HG03354 (cell line): ENCODE measurements around the gene PGA4.
"Not testable (repeated sequence)": the region's sequence is repeated elsewhere in the genome, so short reads cannot be mapped to it uniquely, and the experiment has no call there.

ENCODE experiments used
- ATAC-seq: cut with Tn5 transposase; IDR thresholded peaks from one replicate; pipeline ENCODE4 v1.9.1; 2021; ENCODE audit warnings: mild to moderate bottlenecking; ENCODE audit not compliant: unreplicated experiment, poor library complexity, severe bottlenecking

PGA4 gene

GRCh38 chr11:61202950-61203746 is 19.0 kb upstream of the PGA4 start, which contains the start of gene PGA3:
PGA3 (plus strand) TSS chr11:61203515; CDS start chr11:61203565, 50 bp downstream.
- ATAC-seq: not testable (repeated sequence)

GRCh38 chr11:61203873-61204272 is 18.3 kb upstream of the PGA4 start:
- not testable (repeated sequence) for ATAC-seq

GRCh38 chr11:61204502-61205059 is 17.6 kb upstream of the PGA4 start:
- ATAC-seq: not testable (repeated sequence)

GRCh38 chr11:61207636-61208310 is 14.4 kb upstream of the PGA4 start:
- ATAC-seq: not testable (repeated sequence)

- ATAC-seq: not testable (repeated sequence)
Measured at GRCh38 chr11:61210629-61211028, 11.5 kb upstream of the PGA4 start.

GRCh38 chr11:61211327-61211952 is 10.7 kb upstream of the PGA4 start:
- not testable (repeated sequence) for ATAC-seq

- ATAC-seq: not testable (repeated sequence)
Measured at GRCh38 chr11:61212202-61212601, 9.9 kb upstream of the PGA4 start.

- not testable (repeated sequence) for ATAC-seq
Measured at GRCh38 chr11:61213711-61214324, 8.3 kb upstream of the PGA4 start.

- ATAC-seq: not testable (repeated sequence)
Measured at GRCh38 chr11:61218306-61218705, 3.8 kb upstream of the PGA4 start.

- ATAC-seq: not testable (repeated sequence)
Measured at GRCh38 chr11:61219016-61219415, 3.1 kb upstream of the PGA4 start.

- ATAC-seq: not testable (repeated sequence)
Measured at GRCh38 chr11:61222692-61223091, 545 bp downstream of the PGA4 start.

- ATAC-seq: not testable (repeated sequence)
Measured at GRCh38 chr11:61226457-61227137, 4.5 kb downstream of the PGA4 start.

GRCh38 chr11:61229458-61229857 is 7.3 kb downstream of the PGA4 start:
- ATAC-seq: not testable (repeated sequence)

GRCh38 chr11:61231033-61231432 is 8.9 kb downstream of the PGA4 start:
- not testable (repeated sequence) for ATAC-seq

- not testable (repeated sequence) for ATAC-seq
Measured at GRCh38 chr11:61231585-61231984, 9.4 kb downstream of the PGA4 start.

- ATAC-seq: not testable (repeated sequence)
Measured at GRCh38 chr11:61232548-61233145, 10.5 kb downstream of the PGA4 start.

GRCh38 chr11:61237130-61237529 is 15.0 kb downstream of the PGA4 start:
- ATAC-seq: not testable (repeated sequence)

GRCh38 chr11:61240288-61240687 is 18.1 kb downstream of the PGA4 start:
- ATAC-seq: not testable (repeated sequence)

GRCh38 chr11:61240875-61241274 is 18.7 kb downstream of the PGA4 start, which contains the start of gene PGA5:
PGA5 (plus strand) TSS chr11:61241175; CDS start chr11:61241227, 52 bp downstream.
- ATAC-seq: not testable (repeated sequence)
